Panc1 (cell line): ENCODE data around the gene AHRR.

Experiments
- CTCF ChIP-seq: fragments of 450-650 bp; IDR thresholded peaks from 2 replicates; pipeline ENCODE4 v1.5.1; 2017; ENCODE audit warnings: mild to moderate bottlenecking
- POLR2AphosphoS5 ChIP-seq: IDR thresholded peaks from 2 replicates; pipeline ENCODE4 v1.6.1; 2012; ENCODE audit warnings: mild to moderate bottlenecking, low read depth, low read length, moderate library complexity
- REST ChIP-seq, 2 experiments: IDR thresholded peaks; 2 replicates each; pipeline ENCODE4 v1.6.1; 2011 to 2012; ENCODE audit warnings: low read depth in 2 of 2, control low read depth in 1 of 2, low read length in 1 of 2, mild to moderate bottlenecking in 1 of 2, moderate library complexity in 1 of 2; ENCODE audit not compliant: insufficient read depth in 1 of 2
- TCF7L2 ChIP-seq: IDR thresholded peaks from 2 replicates; pipeline ENCODE4 v1.6.1; 2011; ENCODE audit warnings: mild to moderate bottlenecking, low read depth, low read length, inconsistent platforms

- TF ChIP-seq POLR2AphosphoS5 (no peak), CTCF (no peak), TCF7L2 (no peak), REST (IDR thresholded peaks at IDR 0.05; ENCODE audit: insufficient read depth in 1 of 2, low read depth in 2 of 2, low read length in 1 of 2) (no peak)
Measured at GRCh38 chr5:392431-392988, 71.0 kb downstream of the AHRR start.
